OCI-LY3 (cell line): ENCODE data around the gene PHAF1.

Experiments
- H2AFZ ChIP-seq: fragments of 200-600, 300-600 bp; shearing (Covaris generic); 2 replicates; pipeline ENCODE4 v1.6.0; 2014; ENCODE audit warnings: antibody characterized with exemption, low read depth, low read length
- H3K27ac ChIP-seq: fragments of 200-600, 300-600 bp; sonication (generic); 2 replicates; pipeline ENCODE4 v1.5.1; 2014; ENCODE audit warnings: mild to moderate bottlenecking, low read length, moderate library complexity, mixed read lengths
- H3K27me3 ChIP-seq: fragments of 200-600, 300-600 bp; sonication (generic); 2 replicates; pipeline ENCODE4 v1.6.1; 2014; ENCODE audit warnings: low read depth, low read length, mixed read lengths
- H3K36me3 ChIP-seq: fragments of 200-600, 300-600 bp; sonication (generic); replicated peaks from 2 replicates; pipeline ENCODE3; 2014; ENCODE audit warnings: low read depth, low read length, mixed read lengths
- H3K4me1 ChIP-seq: fragments of 300-600, 200-600 bp; sonication (generic); 2 replicates; pipeline ENCODE4 v1.6.1; 2014; ENCODE audit warnings: low read length, mixed read lengths
- H3K4me2 ChIP-seq: fragments of 200-600, 300-600 bp; sonication (generic); 2 replicates; pipeline ENCODE4 v1.6.1; 2014; ENCODE audit warnings: low read length, mixed read lengths
- H3K4me3 ChIP-seq: fragments of 300-600, 200-600 bp; sonication (generic); 2 replicates; pipeline ENCODE4 v1.5.1; 2014; ENCODE audit warnings: antibody characterized with exemption, mild to moderate bottlenecking, low read length, moderate library complexity
- H3K79me2 ChIP-seq: fragments of 300-600, 200-600 bp; shearing (Covaris generic); 2 replicates; pipeline ENCODE4 v1.6.1; 2014; ENCODE audit warnings: mild to moderate bottlenecking, low read length, mixed read lengths
- H3K9ac ChIP-seq: fragments of 300-600, 200-600 bp; shearing (Covaris generic); 2 replicates; pipeline ENCODE4 v1.6.0; 2014; ENCODE audit warnings: mild to moderate bottlenecking, low read length, moderate library complexity
- H3K9me3 ChIP-seq: fragments of 200-600, 300-600 bp; shearing (Covaris generic); 2 replicates; pipeline ENCODE4 v1.6.1; 2014; ENCODE audit warnings: low read length, mixed read lengths; ENCODE audit not compliant: insufficient read depth
- H4K20me1 ChIP-seq: fragments of 200-600, 300-600 bp; sonication (generic); 2 replicates; pipeline ENCODE4 v1.6.1; 2016; ENCODE audit warnings: low read length, mixed read lengths; ENCODE audit not compliant: insufficient read depth
- CTCF ChIP-seq: fragments of 200-600, 300-600 bp; sonication (generic); IDR thresholded peaks from 2 replicates; pipeline ENCODE4 v1.5.1; 2014; ENCODE audit warnings: antibody characterized with exemption, low read length, low read depth
- EZH2phosphoT487 ChIP-seq: fragments of 200-600 bp; shearing (Covaris generic); IDR thresholded peaks from 2 replicates; pipeline ENCODE4 v1.6.1; 2018; ENCODE audit warnings: antibody characterized with exemption, mixed run types, low read depth

The PHAF1 gene

GRCh38 chr16:67161595-67162058, 51.9 kb downstream of the PHAF1 start:
- H3K27me3 ChIP-seq: no peaks in the 10 kb centered on the region
- peaks cover 14% of the 10 kb centered on the region for H3K79me2 ChIP-seq
- peaks cover 26% of the 10 kb centered on the region for H3K4me1 ChIP-seq
- no peak overlapping the region for H3K4me2 ChIP-seq
- no peak overlapping the region for H3K9ac ChIP-seq
- peaks cover 7% of the 10 kb centered on the region for H3K36me3 ChIP-seq
- TF ChIP-seq CTCF (no peak), EZH2phosphoT487 (no peak)
- no peaks in the 10 kb centered on the region for H3K9me3 ChIP-seq
- no peak overlapping the region for H2AFZ ChIP-seq
- no peak overlapping the region for H3K27ac ChIP-seq
- no peak overlapping the region for H3K4me3 ChIP-seq
- H4K20me1 ChIP-seq: no peaks in the 10 kb centered on the region

- Histone ChIP-seq H3K27me3 (no peaks in the 10 kb centered on the region), H4K20me1 (no peaks in the 10 kb centered on the region), H2AFZ (no peak overlapping the region), H3K4me3 (no peak overlapping the region), H3K27ac (no peak overlapping the region), H3K9me3 (no peaks in the 10 kb centered on the region), H3K4me2 (no peak overlapping the region), H3K9ac (no peak overlapping the region), H3K4me1 (peaks cover 35% of the 10 kb centered on the region), H3K79me2 (peaks cover 14% of the 10 kb centered on the region), H3K36me3 (peaks cover 7% of the 10 kb centered on the region)
- TF ChIP-seq EZH2phosphoT487: no peak
- TF ChIP-seq CTCF: no peak
These were observed 52.9 kb downstream of the PHAF1 start for GRCh38 chr16:67162506-67163163.

- no peak overlapping the region for H3K4me3 ChIP-seq
- H3K79me2 ChIP-seq: peaks cover 14% of the 10 kb centered on the region
- no peak overlapping the region for H3K4me2 ChIP-seq
- H3K9ac ChIP-seq: no peak overlapping the region
- peaks cover 35% of the 10 kb centered on the region for H3K4me1 ChIP-seq
- TF ChIP-seq EZH2phosphoT487 (no peak), CTCF (no peak)
- H3K27ac ChIP-seq: no peak overlapping the region
- no peaks in the 10 kb centered on the region for H4K20me1 ChIP-seq
- no peaks in the 10 kb centered on the region for H3K27me3 ChIP-seq
- no peaks in the 10 kb centered on the region for H3K9me3 ChIP-seq
- H3K36me3 ChIP-seq: peaks cover 10% of the 10 kb centered on the region
- H2AFZ ChIP-seq: no peak overlapping the region
These were observed 53.6 kb downstream of the PHAF1 start for GRCh38 chr16:67163164-67163998.

- peaks cover 37% of the 10 kb centered on the region for H3K4me1 ChIP-seq
- TF ChIP-seq EZH2phosphoT487: no peak
- no peak for TF ChIP-seq CTCF
- H3K9me3 ChIP-seq: no peaks in the 10 kb centered on the region
- peaks cover 12% of the 10 kb centered on the region; the same call in 1 of the 2 replicates for H3K79me2 ChIP-seq
- H3K27ac ChIP-seq: no peak overlapping the region
- H4K20me1 ChIP-seq: no peaks in the 10 kb centered on the region
- peaks cover 10% of the 10 kb centered on the region for H3K36me3 ChIP-seq
- H3K9ac ChIP-seq: no peak overlapping the region
- H3K4me2 ChIP-seq: no peak overlapping the region
- no peaks in the 10 kb centered on the region for H3K27me3 ChIP-seq
- H3K4me3 ChIP-seq: no peak overlapping the region
- no peak overlapping the region for H2AFZ ChIP-seq
These were observed 54.3 kb downstream of the PHAF1 start for GRCh38 chr16:67163999-67164558.
